Measurements from ENCODE around the gene USE1.

Gene USE1

DNA sequence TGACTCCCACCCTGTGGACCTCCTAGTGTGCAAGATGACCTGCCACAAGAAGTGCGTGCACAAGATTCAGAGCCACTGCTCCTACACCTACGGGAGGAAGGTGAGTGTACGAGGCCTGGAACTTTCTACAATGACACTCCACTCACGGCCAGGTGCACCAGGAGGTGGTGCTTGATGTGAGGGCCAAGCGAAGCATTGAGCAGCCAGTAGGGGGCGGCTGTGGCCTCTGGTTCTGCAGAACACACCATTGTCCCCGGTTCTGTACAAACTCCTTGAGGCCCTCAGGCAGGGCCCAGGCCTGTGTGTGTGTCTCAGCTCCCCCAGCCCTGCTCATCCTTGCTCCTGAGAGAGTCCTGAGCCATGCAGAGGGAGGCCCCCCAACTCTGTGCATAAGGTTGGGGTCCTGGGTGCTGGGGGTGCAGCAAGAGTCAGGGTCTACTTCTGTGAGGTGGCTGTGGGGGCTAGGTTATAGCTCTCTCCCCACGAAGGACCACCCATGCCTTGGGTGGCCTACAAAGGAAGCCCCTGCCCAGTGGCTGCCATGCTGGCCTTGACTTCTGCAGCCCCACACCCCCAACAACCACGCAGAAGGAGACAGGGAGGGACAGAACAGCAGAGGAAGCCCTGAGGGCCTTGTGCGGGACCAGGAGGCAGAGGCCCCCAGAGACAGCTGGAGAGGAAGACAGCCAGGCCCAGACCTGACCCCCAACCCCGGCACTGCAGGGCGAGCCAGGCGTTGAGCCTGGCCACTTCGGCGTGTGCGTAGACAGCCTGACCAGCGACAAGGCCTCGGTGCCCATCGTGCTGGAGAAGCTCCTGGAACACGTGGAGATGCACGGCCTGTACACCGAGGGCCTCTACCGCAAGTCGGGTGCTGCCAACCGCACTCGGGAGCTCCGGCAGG lies 9.7 kb upstream of the USE1 start:
- DNase-seq (ENCODE audit: low read depth) = no peak

DNA sequence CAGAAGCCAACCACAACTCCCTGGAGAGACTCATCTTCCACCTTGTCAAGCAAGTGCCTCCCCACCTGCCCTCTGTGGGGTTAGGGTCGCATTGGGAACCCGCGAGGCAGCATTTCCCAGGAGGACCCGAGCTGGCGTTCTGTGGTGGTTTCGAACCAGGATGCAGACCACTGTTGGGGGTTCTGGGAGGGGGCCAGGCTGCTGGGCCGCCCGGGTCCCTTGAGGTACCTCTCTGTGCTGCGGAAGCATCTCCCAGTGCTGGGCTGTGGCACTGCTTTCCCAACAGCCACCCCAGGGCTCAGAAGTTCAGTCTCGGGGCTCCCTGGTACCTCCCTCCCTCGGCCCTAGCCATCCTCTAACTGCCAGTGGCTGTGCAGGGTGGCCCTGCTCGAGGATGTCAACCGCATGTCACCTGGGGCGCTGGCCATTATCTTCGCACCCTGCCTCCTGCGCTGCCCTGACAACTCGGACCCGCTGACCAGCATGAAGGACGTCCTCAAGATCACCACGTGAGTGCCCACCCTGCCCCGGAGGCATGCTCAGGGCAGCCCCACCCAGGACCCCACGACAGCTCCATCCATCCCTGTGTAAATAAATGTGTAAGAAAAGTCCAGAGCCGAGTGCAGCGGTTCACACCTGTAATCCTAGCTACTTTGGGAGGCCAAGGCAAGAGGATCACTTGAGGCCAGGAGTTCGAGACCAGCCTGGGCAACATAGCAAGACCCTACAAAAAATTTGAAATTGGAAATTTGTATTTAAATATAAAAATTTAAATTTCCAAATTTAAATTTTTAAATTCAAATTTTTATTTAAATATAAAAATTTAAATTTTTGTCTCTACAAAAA lies 8.2 kb upstream of the USE1 start:
- no peak for DNase-seq (ENCODE audit: low read depth)

DNA sequence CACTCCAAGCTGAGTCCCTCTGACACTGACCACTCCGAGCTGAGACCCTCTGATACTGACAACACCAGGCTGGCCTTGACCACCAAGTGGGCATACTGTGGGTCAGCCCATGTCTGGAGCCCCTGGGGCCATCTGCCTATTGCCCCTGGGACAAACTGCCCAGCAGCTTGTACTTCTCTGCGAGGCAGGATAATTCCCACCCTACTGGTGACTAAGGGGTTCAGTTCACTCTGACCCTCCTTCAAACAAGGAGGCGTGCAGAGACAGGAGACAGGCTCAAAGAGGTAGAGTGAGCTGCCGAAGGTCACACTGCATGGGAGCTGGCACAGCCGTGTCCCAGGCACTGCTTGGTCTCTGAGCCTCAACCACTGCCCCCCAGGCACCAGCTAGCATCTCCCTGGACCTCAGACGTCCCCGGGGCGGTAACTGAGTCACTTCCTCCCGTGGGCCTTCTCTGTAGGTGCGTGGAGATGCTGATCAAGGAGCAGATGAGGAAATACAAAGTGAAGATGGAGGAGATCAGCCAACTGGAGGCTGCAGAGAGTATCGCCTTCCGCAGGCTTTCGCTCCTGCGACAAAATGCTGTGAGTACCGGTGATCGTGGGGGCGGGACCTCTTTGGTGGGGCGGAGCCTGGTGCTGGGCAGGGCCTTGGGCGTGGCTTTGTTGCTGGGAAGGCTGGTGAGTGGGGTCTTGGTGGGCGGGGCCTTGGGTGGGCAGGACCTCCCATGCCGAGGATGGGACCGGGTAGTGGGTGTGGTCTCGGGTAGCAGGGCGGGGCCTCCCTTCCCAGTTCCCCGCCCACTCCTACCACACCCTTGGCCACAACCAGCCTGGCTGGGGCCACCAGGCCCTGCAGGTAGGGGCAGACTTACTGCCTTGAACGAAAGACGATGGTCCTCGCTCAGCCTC lies 5.8 kb upstream of the USE1 start:
- DNase-seq (ENCODE audit: low read depth) = no peak

DNA sequence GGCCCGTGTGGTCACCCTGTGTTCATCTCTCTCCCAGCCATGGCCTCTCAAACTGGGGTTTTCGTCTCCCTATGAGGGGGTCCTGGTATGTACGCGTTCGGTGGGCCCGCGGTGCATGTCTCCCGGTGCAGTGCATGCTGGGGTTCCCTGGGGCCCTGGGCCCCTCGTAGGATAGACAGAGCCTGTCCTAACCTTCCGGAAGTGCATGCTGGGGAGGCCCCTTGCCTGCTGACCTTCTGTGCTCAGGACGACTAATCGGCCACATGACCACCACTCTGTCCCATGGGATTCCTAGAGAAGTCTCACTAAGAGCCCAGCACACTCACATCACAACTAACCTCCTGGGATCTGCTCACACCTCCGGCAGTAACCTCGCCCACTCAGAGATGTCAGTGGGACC lies 4.9 kb upstream of the USE1 start:
- no peak for DNase-seq (ENCODE audit: low read depth)

DNA sequence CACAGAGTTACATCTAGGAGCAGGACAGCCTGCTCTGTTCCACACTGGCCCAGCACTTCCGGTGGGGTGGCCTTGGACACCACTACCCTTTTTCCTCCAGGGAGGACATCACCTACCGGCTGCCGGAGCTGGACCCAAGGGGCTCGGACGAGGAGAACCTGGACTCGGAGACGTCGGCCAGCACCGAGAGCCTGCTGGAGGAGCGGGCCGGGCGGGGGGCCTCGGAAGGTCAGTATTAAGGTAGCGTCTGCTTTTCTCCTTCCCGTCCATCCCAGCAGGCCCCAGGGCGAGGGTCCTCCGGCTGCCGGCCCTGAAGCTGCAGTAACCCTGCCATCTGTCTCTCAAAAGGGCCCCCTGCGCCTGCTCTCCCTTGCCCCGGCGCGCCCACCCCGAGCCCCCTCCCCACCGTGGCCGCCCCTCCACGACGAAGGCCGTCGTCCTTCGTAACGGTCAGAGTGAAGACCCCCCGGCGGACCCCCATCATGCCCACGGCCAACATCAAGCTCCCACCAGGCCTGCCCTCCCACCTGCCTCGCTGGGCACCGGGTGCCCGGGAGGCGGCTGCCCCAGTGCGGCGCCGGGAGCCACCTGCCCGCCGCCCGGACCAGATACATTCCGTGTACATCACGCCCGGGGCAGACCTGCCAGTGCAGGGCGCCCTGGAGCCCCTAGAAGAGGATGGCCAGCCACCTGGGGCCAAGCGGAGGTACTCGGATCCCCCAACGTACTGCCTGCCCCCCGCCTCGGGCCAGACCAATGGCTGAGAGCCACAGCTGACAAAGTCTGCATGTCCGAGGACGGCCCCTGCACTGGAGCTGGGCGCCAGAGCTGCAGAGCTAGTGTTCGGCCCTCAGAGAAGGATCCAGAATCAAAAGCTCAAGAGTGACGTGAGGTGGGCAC lies 3.4 kb upstream of the USE1 start:
- DNase-seq (ENCODE audit: low read depth) = no peak

DNA sequence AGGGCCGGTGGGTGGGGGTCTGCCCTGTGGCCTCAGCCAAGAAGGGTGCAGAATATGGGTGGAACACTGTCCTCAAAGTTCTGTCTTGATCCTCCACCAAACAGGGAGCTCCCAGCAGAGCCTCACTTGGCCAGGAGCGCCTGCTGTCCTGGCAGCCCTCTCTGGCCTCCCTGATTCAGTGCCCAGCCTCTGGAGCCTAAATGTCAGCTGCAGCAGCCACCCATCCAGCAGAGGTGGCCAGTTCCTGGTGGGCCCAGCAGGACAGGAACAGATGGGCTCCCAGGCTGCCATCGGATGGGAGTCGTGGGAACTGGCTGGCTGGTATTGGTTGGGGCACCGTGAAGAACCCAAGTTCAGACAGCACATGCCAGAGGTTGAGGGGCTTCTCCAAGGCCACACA lies 1.8 kb upstream of the USE1 start:
- DNase-seq (ENCODE audit: low read depth) = no peak

DNA sequence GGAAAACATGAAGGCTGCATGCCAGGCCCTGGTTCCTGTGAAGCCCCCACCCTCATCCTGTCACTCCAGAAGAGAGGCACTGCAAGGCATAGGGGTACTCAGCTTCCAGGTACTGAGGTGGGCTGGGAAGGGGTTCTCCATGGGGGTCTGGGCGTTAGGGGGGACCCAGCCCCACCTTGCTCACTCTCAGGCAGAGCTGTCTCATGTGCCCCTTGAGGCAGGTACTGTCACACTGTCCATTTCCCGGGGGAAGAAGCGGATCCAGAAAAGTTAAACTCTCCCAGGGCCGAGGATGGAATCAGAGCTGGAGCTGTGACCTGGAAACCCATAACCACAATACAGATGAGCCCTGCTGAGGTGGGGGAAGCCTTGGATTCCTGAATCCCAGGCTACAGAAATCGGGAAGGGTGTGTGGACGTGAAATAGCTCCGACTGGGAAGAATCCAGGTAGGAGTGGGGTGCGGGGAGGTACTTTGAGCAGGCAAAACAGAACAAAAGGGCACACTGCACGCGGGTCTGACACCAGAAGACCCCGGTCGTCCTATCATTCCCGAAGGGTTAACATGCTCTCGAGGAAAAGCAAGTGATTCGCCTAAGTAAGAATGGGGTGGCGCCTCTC lies 540 bp upstream of the USE1 start:
- no peak for DNase-seq (ENCODE audit: low read depth)

DNA sequence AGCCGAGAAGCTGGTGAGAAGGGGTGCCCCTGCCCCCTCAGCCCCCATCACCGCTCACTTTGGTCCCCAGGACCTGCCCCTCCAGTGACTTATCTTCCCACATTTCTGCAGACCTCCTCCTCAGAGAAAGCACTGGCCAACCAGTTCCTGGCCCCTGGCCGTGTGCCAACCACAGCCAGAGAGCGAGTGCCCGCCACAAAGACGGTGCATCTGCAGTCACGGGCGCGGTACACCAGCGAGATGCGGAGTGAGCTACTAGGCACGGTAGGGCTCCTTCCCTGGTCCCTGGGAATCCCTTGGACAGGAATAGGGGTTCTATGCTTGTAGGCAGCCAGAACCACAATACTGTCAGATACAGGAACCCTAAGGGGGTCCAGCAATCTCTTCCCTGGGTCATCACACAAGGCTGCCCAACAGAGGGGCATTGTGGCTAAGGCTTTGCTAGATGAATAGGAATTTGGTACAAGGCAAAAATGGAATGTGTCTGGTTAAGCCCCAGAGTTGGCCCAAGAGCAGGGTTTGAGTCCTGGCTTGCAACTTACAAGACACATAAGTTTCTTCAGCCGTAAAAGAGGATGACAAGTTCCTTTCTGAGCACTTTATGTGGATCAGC lies 1.0 kb downstream of the USE1 start:
- no peak for DNase-seq (ENCODE audit: low read depth)

DNA sequence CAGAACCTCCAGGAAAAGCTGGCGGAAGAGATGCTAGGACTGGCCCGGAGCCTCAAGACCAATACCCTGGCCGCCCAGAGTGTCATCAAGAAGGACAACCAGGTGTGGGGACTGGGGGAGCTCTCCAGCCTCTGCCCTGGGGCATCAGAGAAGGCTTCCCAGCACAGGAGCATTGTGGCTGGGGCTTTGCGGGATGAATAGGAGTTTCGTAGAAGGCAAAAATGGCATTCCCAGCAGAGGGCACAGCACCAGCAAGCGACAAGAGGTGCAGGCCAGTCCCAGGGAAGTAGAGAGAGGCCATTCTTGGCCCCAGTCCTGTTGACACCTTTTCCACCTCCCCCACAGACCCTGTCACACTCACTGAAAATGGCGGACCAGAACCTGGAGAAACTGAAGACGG lies 4.1 kb downstream of the USE1 start:
- no peak for DNase-seq (ENCODE audit: low read depth)

DNA sequence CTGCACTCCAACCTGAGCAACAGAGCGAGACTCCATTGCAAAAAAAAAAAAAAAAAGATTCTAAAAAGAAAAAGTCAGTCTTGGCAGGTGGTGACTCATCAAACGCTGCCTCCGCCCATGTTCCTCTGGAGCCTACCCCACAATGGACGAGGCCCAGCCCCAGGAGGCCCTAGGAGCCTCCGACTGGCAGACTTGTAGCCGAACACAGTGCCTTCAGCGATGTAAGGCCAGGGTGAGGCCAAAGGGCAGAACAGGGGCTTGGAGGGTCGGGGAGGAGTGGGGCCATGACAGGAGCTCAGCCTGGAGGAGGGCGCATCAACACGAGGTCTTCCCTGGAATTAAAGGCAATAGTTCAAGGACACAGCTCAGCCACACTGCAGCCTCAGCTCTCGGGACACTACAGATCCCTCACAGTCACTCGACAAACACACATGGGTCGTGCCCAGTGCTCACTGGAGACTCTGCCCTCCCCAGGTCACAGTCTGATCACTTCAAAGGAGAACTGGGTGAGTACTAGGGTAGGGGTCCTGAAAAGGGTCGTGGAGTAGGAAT lies 5.1 kb downstream of the USE1 start:
- no peak for DNase-seq (ENCODE audit: low read depth)

DNA sequence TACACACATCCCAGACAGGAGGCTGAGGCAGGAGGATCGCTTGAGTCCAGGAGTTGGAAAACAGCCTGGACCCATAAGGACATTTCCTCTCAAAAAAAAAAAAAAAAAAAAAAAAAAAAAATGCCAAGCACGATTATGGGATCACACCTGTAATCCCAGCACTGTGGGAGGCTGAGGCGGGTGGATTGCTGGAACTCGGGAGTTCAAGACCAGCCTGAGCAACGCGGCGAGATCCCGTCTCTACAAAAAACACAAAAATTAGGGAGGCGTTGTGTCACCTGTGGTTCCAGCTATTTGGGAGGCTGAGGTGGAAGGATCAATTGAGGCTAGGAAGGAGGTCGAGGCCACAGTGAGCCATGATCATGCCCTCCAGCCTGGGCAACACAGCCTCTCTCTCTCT lies 9.9 kb downstream of the USE1 start:
- DNase-seq (ENCODE audit: low read depth) = no peak

DNA sequence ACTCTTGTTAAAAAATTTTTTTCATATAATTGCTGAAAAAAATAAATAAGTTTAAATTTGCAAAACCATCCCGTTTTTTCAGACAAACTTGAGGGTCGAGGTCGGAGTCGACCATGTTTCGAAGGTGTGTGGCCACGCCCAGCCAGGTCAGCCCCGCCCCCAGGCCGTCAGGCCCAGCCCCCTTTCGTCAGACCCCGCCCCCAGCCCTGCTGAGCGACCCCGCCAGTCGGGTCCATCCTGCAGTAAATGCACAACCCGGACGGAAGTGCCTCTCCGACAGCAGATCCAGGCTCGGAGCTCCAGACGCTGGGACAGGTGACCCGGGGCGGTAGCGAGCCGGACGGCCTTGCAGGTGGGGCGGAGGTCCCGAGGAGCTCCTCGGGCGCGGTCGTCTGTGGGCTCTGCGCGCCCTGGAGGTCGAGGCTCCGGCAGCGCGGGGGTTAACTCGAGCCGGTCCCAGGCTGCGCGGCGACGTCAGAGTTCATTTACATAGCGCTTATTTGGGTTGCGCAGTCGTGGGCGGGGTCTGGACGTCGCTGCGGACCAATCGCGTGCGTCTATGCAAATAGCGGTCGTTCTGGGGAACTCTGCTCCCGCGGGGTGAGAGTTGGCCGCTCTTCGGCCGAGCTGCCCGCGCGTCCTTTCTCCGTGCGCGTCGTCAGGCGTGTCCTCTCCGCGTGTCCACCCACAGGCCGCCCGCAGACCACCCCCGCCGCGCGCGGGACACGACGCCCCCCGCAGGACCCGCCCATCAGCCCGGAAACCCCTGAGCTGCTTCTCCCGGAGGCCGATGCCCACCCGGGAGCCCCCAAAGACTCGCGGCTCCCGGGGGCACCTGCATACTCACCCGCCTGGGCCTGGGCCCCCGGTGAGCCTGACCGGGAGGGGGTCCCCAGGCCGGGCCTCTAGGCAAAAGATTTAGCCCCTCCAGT lies 11.1 kb downstream of the USE1 start, which contains the start of gene OCEL1:
Gene OCEL1 (plus strand): TSS at position 225 of the 932 bp plus-strand sequence. CDS start 22 bp downstream, at position 247.
- DNase-seq (ENCODE audit: low read depth) = peak; percentile 94

DNA sequence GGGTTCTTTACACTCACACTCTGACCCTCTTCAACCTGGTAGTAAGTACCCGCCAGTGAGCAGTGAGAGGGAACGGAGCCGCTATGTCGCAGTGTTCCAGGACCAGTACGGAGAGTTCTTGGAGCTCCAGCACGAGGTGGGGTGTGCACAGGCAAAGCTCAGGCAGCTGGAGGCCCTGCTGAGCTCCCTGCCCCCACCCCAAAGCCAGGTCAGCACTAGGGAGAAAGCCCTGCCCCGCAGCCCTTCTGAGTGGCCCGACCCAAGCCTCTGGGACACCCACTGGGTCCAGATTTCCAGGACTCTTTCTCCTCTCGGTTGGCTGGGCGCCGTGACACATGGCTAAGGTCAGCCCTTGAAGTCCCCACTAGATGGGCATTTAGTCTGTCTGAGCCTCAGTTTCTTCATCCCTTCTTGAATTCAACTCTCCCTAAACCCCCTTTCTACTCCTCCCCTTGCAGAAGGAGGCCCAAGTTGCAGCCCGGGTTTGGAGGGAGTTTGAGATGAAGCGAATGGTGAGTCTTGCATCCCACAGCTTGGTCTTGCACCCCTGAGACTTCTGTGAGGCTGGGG lies 12.7 kb downstream of the USE1 start:
- no peak for DNase-seq (ENCODE audit: low read depth)

DNA sequence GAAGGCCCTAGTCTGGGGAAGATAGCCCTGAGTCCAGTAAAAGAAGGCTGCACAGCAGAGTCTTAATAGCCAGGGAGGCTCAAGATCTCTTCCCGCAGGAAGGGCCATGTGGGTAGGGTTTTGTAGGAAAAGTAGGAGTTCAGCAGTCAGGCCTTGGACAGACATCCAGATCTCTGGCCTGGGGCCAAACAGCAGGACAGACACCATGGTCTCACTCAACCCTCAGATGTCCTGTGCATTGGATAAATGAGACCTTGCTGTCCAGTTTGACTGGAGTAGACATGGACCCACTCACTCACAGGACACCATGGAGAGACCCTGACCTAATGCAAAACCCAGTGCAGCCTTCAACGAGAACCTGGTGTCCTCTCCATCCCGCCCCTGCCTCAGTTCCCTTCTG lies 14.7 kb downstream of the USE1 start:
- DNase-seq (ENCODE audit: low read depth) = no peak

DNA sequence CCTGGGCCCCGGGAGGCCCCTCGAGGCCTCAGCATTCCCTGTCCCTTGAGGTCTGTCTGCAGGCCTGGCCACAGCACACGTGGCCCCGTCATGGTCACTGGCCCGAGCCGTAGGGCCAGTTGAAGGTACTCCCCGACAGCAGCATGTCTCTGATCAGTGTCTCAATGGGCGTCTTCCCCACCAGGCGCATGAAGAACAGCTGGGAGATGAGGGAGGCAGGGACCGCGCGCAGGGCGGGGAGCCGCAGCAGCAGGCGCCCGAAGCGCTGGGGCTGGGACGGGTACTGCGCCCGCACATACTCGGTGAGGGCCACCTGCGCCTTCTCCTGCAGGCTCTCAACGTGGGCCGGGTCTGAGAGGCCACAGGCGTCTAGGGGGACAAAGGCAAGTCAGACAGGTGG lies 17.1 kb downstream of the USE1 start:
- DNase-seq (ENCODE audit: low read depth) = no peak

DNA sequence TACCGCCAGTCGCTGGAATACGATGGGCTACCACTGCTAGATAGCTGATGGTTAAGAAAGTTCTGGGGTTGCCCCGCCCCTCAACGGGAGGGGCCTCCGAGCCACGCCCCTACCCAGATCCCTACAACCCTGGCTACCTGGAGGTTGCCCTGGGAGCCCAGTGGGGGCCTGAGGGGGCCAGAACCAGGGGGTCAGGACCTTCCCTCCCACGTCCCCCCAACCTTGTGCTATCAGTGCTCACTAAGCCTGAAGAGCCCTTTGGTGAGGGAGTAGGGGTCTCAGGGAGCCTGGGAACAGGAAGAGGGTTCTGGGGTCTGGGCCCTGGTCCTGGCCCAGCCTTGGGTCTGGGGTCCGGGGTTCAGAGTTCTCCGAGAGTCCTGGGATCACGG lies 19.7 kb downstream of the USE1 start:
- DNase-seq (ENCODE audit: low read depth) = peak; percentile 34

DNA sequence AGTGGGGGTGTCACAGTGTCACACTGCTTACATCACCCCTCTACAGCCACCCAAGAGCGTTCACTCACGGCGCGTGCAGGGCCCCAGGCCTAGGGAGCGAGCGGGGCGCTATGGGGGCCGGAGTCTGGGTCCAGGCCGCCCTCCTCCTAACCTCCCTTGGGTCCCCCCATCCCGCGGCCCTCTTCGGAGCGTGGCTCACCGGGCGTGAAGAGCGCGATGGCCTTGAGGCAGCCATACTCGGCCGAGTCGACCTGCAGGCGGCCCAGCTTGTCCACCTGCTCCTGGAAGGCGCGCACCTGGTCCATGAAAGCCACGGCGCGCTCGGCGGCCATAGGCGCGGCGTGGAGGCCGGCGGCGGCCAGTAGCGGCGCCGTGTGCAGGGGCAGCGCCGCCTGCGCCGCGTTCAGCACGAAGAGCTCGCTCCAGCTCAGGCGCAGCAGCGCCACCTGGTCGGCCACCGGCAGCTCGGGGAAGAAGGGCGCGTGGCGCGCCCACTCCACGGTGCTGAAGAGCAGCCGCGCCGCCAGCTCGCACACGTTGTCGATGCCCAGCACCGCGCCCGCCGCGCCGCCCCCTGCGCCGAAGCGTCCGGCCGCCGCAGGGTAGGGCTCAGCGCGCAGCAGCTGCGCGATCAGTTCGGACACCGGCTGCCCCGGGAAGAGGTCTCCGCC lies 20.3 kb downstream of the USE1 start:
- DNase-seq (ENCODE audit: low read depth) = peak; percentile 52

Data from activated gamma-delta T cell treated with anti-CD3 and anti-CD28 coated beads, Interleukin-2, amount 50 U/mL, for 16 hours (primary cell).